H9 (cell line): Measurements from ENCODE around the gene CHTF8. TPM values are rescaled to one million over a fixed set of nuclear protein-coding genes. Genes with fewer than 3 reads are reported as not detected.

ENCODE experiments used
- DNase-seq: peaks from one replicate; pipeline ENCODE4 v3.0.0-alpha.2; 2017
- H2AFZ ChIP-seq: one replicate; pipeline ENCODE4 v1.6.1; 2013; ENCODE audit warnings: mild to moderate bottlenecking, low read length, control low read depth, moderate library complexity
- H2AK5ac ChIP-seq: 2 replicates; pipeline ENCODE4 v1.6.1; 2013; ENCODE audit warnings: low read length, control low read depth, mixed read lengths; ENCODE audit not compliant: insufficient read length
- H2BK120ac ChIP-seq: one replicate; pipeline ENCODE4 v1.6.1; 2013; ENCODE audit warnings: low read depth, mild to moderate bottlenecking, low read length, control low read depth, inconsistent platforms; ENCODE audit not compliant: poor library complexity, severe bottlenecking
- H2BK12ac ChIP-seq: 2 replicates; pipeline ENCODE4 v1.6.1; 2013; ENCODE audit warnings: low read length, control low read depth, mixed read lengths, low read depth; ENCODE audit not compliant: insufficient read length
- H2BK15ac ChIP-seq: 2 replicates; pipeline ENCODE4 v1.6.1; 2013; ENCODE audit warnings: low read depth, low read length, control low read depth
- H2BK20ac ChIP-seq: one replicate; pipeline ENCODE4 v1.6.1; 2013; ENCODE audit warnings: low read depth, mild to moderate bottlenecking, low read length, control low read depth, inconsistent platforms; ENCODE audit not compliant: poor library complexity, severe bottlenecking
- H2BK5ac ChIP-seq: 2 replicates; pipeline ENCODE4 v1.6.1; 2013; ENCODE audit warnings: low read length, control low read depth, mixed read lengths; ENCODE audit not compliant: insufficient read length
- H3K14ac ChIP-seq: 2 replicates; pipeline ENCODE4 v1.6.1; 2013; ENCODE audit warnings: low read length, control low read depth; ENCODE audit not compliant: insufficient read depth
- H3K18ac ChIP-seq: 2 replicates; pipeline ENCODE4 v1.6.1; 2013; ENCODE audit warnings: low read depth, mild to moderate bottlenecking, mixed read lengths, low read length, control low read depth; ENCODE audit not compliant: insufficient read length
- H3K23ac ChIP-seq: 2 replicates; pipeline ENCODE4 v1.6.1; 2013; ENCODE audit warnings: low read length, control low read depth, mixed read lengths, low read depth; ENCODE audit not compliant: insufficient read length
- H3K23me2 ChIP-seq: 2 replicates; pipeline ENCODE4 v1.6.1; 2013; ENCODE audit warnings: low read depth, mild to moderate bottlenecking, mixed read lengths, low read length, control low read depth; ENCODE audit not compliant: insufficient read length, poor library complexity, severe bottlenecking
- H3K27ac ChIP-seq: 2 replicates; pipeline ENCODE4 v1.5.1; 2013; ENCODE audit warnings: low read length, control low read depth, mixed read lengths, low read depth; ENCODE audit not compliant: insufficient read length
- H3K27me3 ChIP-seq: 2 replicates; pipeline ENCODE4 v1.6.1; 2013; ENCODE audit warnings: low read length, control low read depth, inconsistent platforms; ENCODE audit not compliant: insufficient read depth
- H3K4ac ChIP-seq: 2 replicates; pipeline ENCODE4 v1.6.1; 2013; ENCODE audit warnings: low read depth, mild to moderate bottlenecking, control low read depth, inconsistent platforms, low read length, moderate library complexity
- H3K4me1 ChIP-seq: 2 replicates; pipeline ENCODE4 v1.6.1; 2013; ENCODE audit warnings: low read length, control low read depth, inconsistent platforms; ENCODE audit not compliant: insufficient read depth
- H3K4me2 ChIP-seq: 2 replicates; pipeline ENCODE4 v1.6.1; 2013; ENCODE audit warnings: low read length, control low read depth, mixed read lengths; ENCODE audit not compliant: insufficient read length, insufficient read depth
- H3K56ac ChIP-seq: 2 replicates; pipeline ENCODE4 v1.6.1; 2013; ENCODE audit warnings: low read depth, mild to moderate bottlenecking, mixed read lengths, low read length, control low read depth; ENCODE audit not compliant: insufficient read length
- H3K79me1 ChIP-seq: 2 replicates; pipeline ENCODE4 v1.6.1; 2013; ENCODE audit warnings: low read depth, mild to moderate bottlenecking, moderate library complexity, low read length, control low read depth, inconsistent platforms; ENCODE audit not compliant: insufficient read depth, poor library complexity, severe bottlenecking
- H3K79me2 ChIP-seq: 2 replicates; pipeline ENCODE4 v1.6.1; 2013; ENCODE audit warnings: low read length, control low read depth, inconsistent platforms; ENCODE audit not compliant: insufficient read depth
- H3K9ac ChIP-seq: 2 replicates; pipeline ENCODE4 v1.6.1; 2013; ENCODE audit warnings: low read length, control low read depth, mixed read lengths; ENCODE audit not compliant: insufficient read length; ENCODE audit errors: extremely low read depth
- H3K9me3 ChIP-seq: one replicate; pipeline ENCODE4 v1.6.1; 2013; ENCODE audit warnings: low read depth, low read length, inconsistent platforms; ENCODE audit not compliant: control insufficient read depth
- H3T11ph ChIP-seq: one replicate; pipeline ENCODE4 v1.6.1; 2013; ENCODE audit warnings: mild to moderate bottlenecking, low read length, control low read depth, inconsistent platforms
- H4K20me1 ChIP-seq: one replicate; pipeline ENCODE4 v1.6.1; 2013; ENCODE audit not compliant: control insufficient read depth, insufficient read length, insufficient read depth
- H4K5ac ChIP-seq: 2 replicates; pipeline ENCODE4 v1.6.1; 2013; ENCODE audit warnings: low read depth, mild to moderate bottlenecking, mixed read lengths, low read length, control low read depth; ENCODE audit not compliant: insufficient read length
- H4K8ac ChIP-seq: replicated peaks from 2 replicates; pipeline ENCODE4 v1.6.1; 2013; ENCODE audit warnings: low read length, control low read depth, mixed read lengths, low read depth; ENCODE audit not compliant: insufficient read length
- H4K91ac ChIP-seq: 2 replicates; pipeline ENCODE4 v1.6.1; 2013; ENCODE audit warnings: low read depth, mild to moderate bottlenecking, moderate library complexity, mixed read lengths, low read length, control low read depth; ENCODE audit not compliant: insufficient read length
- H3K27ac Mint-ChIP-seq, 3 experiments: 2 replicates in 2 of 3; 3 replicates in 1 of 3; pipeline ENCODE4 v1.8.0; 2020 to 2021; ENCODE audit warnings: mixed read lengths in 3 of 3, mild to moderate bottlenecking in 1 of 3, moderate library complexity in 1 of 3
- H3K27me3 Mint-ChIP-seq: 2 replicates; pipeline ENCODE4 v1.8.0; 2021; ENCODE audit warnings: low read depth, mild to moderate bottlenecking, moderate library complexity, mixed read lengths
- H3K36me3 Mint-ChIP-seq, 3 experiments: 2 replicates in 2 of 3; 3 replicates in 1 of 3; pipeline ENCODE4 v1.8.0; 2020 to 2021; ENCODE audit warnings: low read depth in 3 of 3, mixed read lengths in 3 of 3; ENCODE audit not compliant: insufficient read depth in 1 of 3
- H3K4me1 Mint-ChIP-seq, 2 experiments: 2 replicates each; pipeline ENCODE4 v1.8.0; 2020; ENCODE audit warnings: mixed read lengths in 2 of 2
- H3K4me3 Mint-ChIP-seq, 2 experiments: 2 replicates in 1 of 2; 3 replicates in 1 of 2; pipeline ENCODE4 v1.8.0; 2020 to 2021; ENCODE audit warnings: mild to moderate bottlenecking in 2 of 2, mixed read lengths in 2 of 2, moderate library complexity in 1 of 2
- H3K9me3 Mint-ChIP-seq, 2 experiments: 2 replicates in 1 of 2; 3 replicates in 1 of 2; pipeline ENCODE4 v1.8.0; 2020; ENCODE audit warnings: mild to moderate bottlenecking in 2 of 2, mixed read lengths in 2 of 2, moderate library complexity in 1 of 2
- WGBS: extraction: QIAGEN DNeasy Blood & Tissue Kit; methylation state at CpG from one replicate; pipeline ENCODE4 v1.1.7; 2013; ENCODE audit warnings: missing lambda C conversion rate, low lambda C conversion rate, mixed read lengths; ENCODE audit not compliant: insufficient read length; ENCODE audit errors: extremely low coverage; 5-methylcytosine and 5-hydroxymethylcytosine counted together
- total RNA-seq: library from RNA; stranded (reverse); gene quantifications from 2 replicates; pipeline ENCODE4 v1.2.1, GENCODE V29; 2021
- TF ChIP-seq, protein P1 (sequence below): fragments of 200-600 bp; sonication (generic); conservative IDR thresholded peaks from 3 replicates; pipeline ENCODE4 v1.8.0; 2021; ENCODE audit warnings: antibody characterized with exemption, mild to moderate bottlenecking

CHTF8 gene
- total RNA-seq, 1 experiment from 2014 or later: 168 TPM

GRCh38 chr16:69083306-69083941 lies 49.0 kb downstream of the CHTF8 start:
- Histone ChIP-seq H3K27me3 (no peaks in the 10 kb centered on the region), H2AFZ (no peak overlapping the region), H3K79me2 (no peaks in the 10 kb centered on the region), H3K4ac (no peak overlapping the region), H2BK120ac (no peak overlapping the region), H3K9ac (no peak overlapping the region), H2BK20ac (no peak overlapping the region), H3K4me1 (peaks cover 6% of the 10 kb centered on the region; the same call in 1 of the 2 replicates), H3T11ph (no peak overlapping the region), H4K5ac (no peak overlapping the region), H2AK5ac (no peak overlapping the region), H3K18ac (peak overlapping the region; percentile 64), H2BK12ac (no peak overlapping the region), H3K14ac (peak overlapping the region; percentile 51; the same call in 1 of the 2 replicates), H3K56ac (no peak overlapping the region), H3K23me2 (no peaks in the 10 kb centered on the region), H3K27ac (no peak overlapping the region), H3K4me2 (no peak overlapping the region), H3K23ac (no peak overlapping the region), H3K79me1 (no peaks in the 10 kb centered on the region), H2BK15ac (no peak overlapping the region), H3K9me3 (no peaks in the 10 kb centered on the region), H4K20me1 (no peaks in the 10 kb centered on the region), H2BK5ac (no peak overlapping the region), H4K8ac (no peak overlapping the region), H4K91ac (no peak overlapping the region)
- no peak overlapping the region; a peak in 1 of 5 replicates for H3K4me3 Mint-ChIP-seq
- DNase-seq: peak; percentile 60
- TF ChIP-seq, protein P1, sequence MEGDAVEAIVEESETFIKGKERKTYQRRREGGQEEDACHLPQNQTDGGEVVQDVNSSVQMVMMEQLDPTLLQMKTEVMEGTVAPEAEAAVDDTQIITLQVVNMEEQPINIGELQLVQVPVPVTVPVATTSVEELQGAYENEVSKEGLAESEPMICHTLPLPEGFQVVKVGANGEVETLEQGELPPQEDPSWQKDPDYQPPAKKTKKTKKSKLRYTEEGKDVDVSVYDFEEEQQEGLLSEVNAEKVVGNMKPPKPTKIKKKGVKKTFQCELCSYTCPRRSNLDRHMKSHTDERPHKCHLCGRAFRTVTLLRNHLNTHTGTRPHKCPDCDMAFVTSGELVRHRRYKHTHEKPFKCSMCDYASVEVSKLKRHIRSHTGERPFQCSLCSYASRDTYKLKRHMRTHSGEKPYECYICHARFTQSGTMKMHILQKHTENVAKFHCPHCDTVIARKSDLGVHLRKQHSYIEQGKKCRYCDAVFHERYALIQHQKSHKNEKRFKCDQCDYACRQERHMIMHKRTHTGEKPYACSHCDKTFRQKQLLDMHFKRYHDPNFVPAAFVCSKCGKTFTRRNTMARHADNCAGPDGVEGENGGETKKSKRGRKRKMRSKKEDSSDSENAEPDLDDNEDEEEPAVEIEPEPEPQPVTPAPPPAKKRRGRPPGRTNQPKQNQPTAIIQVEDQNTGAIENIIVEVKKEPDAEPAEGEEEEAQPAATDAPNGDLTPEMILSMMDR: peak; percentile 65
- peaks cover 0 to 5% (median 4%) of the 10 kb centered on the region in 3 experiments; a peak in 4 of 7 replicates for H3K36me3 Mint-ChIP-seq
- H3K9me3 Mint-ChIP-seq: no peaks in the 10 kb centered on the region
- peaks cover 27 to 28% of the 10 kb centered on the region in 2 experiments for H3K4me1 Mint-ChIP-seq
- WGBS: no CpG with 5 or more reads among the region's 16 CpGs
- peaks cover 2% of the 10 kb centered on the region; the same call in 1 of the 2 replicates for H3K27me3 Mint-ChIP-seq
- H3K27ac Mint-ChIP-seq: peak overlapping the region in 2 of 3 experiments; percentile 38 to 62; a peak in 3 of 7 replicates
